Dermis blood vessel endothelial cell (primary cell): ENCODE measurements around the gene WNT11. TPM values are rescaled to one million over a fixed set of nuclear protein-coding genes. Genes with fewer than 3 reads are reported as not detected.

Experiments used
- DNase-seq: peaks from one replicate; pipeline ENCODE4 v3.0.0; 2010
- total RNA-seq: library from RNA; depleted of rRNA; stranded (reverse); fragments of >200 nt; gene quantifications from 2 replicates; pipeline ENCODE4 v1.2.3, GENCODE V29; 2014

WNT11 gene
- 0.09 TPM in 1 of 2 replicates, not detected in the other for total RNA-seq

GRCh38 chr11:76206327-76207081 lies at the start of gene WNT11:
TSS of gene WNT11 (minus strand) at chr11:76206502. CDS start at chr11:76206407, 95 bp downstream.
- peak; percentile 37 for DNase-seq

DNA sequence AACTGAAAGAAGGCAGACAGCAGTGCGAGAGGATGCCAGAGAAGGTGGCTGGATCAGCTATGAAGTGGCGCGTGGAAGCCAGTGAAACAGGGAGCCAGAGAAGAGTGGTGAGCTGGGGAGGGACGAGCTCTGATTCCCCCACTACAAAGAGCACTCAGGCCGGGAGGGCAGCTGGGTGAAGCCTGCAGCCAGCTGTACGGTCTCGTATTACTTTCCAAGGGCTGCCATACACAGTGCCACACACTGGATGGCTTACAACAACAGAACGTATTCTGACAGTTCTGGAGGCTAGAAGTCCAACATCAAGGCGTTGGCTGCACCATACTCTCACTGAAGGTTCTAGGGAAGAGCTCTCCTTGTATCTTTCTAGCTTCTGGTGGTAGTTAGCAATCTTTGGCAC lies 47.1 kb upstream of the WNT11 start:
- DNase-seq = no peak

- no peak for DNase-seq
These were observed 46.3 kb upstream of the WNT11 start for GRCh38 chr11:76252631-76253070.

DNA sequence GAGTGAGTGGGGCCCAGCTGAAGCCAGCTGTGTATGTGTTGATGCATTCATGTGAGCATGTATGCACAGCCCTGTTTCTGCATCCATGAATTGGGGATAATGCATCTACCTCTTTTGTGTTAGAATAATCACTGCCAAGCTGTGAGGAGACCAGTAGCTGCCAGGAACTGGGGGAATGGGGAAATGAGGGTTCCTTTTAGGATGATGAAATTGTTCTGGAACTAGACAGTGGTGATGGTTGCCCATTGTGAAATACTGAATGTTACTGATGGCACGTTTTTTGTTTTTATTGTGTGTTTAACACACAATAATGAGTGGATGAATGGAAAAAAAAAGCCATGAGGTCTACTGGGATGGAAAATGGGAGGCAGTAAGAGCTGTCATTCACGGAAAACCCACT lies 45.3 kb upstream of the WNT11 start:
- DNase-seq = no peak

DNA sequence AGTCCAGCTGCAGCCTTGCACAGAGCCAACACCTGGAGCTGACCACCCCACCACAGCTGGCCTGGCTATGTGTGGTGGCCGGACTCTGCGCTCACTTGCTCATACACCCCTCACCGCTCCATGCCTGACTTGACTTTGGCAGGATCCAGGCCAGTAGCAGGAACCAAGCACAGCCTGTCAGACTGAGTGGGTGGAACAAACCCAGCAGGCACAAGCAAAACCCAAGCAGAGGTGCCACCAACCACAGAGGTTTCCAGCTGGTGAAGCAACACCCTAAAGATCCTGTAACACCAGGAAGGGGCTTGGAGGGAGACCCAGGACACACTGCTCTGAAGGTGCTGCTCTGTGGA lies 44.9 kb upstream of the WNT11 start:
- no peak for DNase-seq

DNA sequence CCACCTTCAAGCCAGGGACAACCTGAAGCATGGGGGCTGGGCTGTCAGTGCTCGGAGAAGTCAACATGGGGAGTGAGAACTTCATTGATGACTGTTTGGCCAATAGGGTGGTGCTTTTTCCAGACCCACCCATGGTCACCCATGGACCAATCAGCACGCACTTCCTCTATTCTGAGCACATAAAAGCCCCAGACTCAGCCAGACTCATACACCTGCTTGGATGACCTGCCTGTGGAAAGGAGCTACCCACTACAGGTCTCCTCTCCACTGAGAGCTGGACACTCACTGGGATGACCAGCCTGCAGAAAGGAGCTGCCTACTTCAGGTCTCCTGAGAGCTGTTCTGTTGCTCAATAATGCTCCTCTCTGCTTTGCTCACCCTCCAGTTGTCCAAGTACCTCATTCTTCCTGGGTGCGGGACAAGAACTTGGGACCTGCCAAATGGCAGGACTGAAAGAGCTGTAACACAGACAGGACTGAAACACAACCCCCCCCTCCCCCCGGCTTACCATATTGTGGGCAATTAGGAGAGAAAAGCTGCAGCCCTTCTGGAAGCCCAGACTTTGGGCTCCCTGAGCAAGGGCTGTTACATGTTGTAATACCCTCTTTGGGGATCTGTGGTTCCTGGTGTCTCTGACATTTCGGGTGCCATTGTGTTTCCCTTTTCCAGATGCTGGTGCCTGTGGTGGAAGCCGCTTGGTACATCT lies 44.4 kb upstream of the WNT11 start:
- DNase-seq = no peak

GRCh38 chr11:76249195-76249741 lies 43.0 kb upstream of the WNT11 start:
- DNase-seq = no peak

GRCh38 chr11:76248210-76248609 lies 41.9 kb upstream of the WNT11 start:
- peak; percentile 58 for DNase-seq

DNA sequence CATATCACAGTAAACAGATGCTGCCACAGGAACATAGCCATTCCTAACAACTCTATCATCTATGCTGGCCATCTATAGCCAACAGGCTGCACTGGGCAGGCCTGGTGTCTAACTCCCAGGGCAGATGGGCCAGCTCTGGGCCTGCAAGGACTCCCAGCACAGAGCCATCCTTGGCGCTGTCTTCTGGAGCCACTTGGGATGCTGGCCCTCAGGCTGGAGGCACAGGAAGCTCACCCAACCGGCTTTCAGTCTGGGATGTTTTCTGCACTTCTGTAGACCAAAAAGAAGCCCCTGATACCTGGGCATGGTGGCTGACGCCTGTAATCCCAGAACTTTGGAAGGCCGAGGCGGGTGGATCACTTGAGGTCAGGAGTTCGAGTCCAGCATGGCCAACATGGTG lies 40.8 kb upstream of the WNT11 start:
- DNase-seq = no peak

GRCh38 chr11:76246271-76246933 lies 40.1 kb upstream of the WNT11 start:
- DNase-seq = no peak

DNA sequence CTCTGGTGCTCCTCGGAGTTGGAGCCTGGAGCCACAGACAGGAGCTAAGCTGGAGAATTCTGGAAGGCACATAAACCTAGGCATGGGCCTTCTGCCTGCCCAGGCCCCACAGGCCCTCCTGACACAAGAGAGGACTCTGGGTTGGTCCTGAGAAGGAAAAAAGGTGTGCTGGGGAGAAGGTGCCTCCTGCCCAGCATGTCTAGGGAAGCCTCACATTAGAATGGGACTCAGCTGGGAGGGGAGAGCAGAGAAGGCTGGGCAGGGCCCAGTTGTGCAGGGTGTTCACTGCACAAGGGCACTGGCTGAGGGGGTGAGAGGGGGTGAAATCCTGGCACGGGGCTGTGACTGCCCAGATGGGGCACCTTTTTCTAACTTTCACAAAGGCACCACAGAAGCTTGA lies 39.4 kb upstream of the WNT11 start:
- DNase-seq = no peak

GRCh38 chr11:76244316-76244851 lies 38.1 kb upstream of the WNT11 start:
- no peak for DNase-seq

GRCh38 chr11:76243957-76244285 lies 37.6 kb upstream of the WNT11 start:
- DNase-seq = no peak

GRCh38 chr11:76243193-76243956 lies 37.1 kb upstream of the WNT11 start:
- no peak for DNase-seq

DNA sequence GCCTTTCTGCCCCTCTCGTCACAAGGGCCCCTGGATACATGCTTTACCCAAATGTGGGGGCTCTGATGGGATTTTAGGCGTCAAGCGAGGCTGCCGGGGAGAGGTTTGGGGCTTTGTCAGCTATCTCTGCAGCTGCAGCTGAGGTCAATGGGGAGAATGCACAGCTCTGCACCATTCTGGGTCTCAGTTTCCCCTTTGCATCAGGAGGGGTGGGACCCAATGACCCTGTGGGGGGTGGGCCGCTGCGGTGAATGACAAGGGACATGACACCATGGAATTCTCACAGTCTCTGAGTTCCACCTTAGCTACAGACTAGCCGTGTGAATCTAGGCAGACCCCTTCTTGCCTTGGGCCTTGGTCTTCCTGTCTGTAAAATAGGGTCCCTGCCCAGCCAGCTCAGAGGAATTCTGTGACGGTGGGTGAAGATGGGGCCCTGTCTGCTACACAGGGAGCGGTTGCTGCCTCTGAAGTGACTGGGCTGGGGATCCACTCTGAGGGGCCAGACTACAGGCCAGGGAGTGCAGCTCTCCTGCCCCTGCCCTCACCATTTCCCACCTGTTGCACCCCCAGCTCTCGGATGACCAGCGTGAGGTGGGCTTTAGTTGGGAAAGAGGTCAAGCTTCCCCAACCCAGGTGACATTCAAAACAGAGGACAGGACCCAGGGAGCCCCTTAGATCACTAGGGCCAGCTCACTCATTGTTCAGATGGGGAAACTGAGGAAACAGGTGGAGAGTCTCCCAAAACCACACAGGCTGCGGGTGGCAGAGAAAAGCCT lies 35.9 kb upstream of the WNT11 start:
- no peak for DNase-seq

DNA sequence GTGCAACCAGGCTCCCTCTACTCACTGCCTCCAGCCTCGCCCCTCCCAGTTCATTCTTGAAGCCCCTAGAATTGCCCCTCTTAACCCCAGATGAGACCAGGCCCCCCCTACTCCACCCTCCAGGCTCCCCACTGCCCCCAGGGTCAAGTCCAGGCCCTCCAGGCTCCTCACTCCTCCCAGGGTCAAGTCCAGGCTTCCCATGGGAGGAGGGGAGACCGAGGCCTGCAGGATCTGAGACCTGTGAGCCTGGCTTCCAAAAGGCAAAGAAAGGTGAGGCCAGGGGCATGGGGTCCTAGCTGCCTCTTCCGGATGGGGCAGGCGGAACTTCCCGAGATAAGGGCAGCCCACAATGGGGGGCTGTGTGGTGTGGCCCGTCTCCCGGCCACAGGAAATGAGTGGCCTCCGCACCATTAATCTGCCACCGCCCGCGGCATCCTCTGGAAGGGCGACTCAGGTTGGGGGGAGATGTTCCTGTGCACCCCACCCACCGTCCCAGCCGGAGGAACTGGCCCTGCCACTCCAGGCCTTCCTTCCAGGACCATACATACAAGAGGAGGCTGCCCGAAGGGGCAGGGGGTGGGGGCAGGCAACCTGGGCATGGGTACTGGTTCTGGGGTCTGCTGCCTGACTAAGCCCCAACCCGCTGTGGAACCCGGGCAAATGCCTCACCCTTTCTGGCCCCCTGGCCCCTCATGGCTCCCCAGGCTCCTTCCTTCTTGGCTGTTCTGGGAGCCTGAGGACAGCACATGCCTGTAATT lies 35.1 kb upstream of the WNT11 start:
- no peak for DNase-seq

DNA sequence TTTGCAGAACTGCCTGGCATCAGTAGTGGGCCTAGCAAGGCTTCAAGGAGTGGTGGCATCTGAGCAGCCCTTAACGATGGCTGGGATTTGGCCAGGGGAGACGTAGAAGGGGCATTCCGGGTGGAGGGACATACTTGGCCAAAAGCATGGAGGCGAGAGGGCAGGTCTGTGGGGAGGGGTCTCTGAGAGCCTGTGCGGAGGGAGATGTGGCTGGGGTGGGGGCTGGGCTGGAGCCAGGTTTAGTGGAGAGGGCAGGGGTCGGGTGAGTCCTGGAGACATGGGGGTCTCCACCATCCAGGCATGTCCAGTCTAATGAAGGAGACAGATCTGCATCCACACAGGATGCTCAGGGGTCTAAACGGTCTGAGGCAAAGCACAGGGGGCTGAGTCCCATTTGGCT lies 34.4 kb upstream of the WNT11 start:
- DNase-seq = no peak

GRCh38 chr11:76240161-76240540 lies 33.8 kb upstream of the WNT11 start:
- DNase-seq = no peak

GRCh38 chr11:76239483-76240160 lies 33.3 kb upstream of the WNT11 start:
- DNase-seq = no peak

GRCh38 chr11:76238551-76238950 lies 32.2 kb upstream of the WNT11 start:
- DNase-seq = no peak
